ENCODE data around the gene ACTR2. TPM values are rescaled to one million over a fixed set of nuclear protein-coding genes. Genes with fewer than 3 reads are reported as not detected.
"Not testable (repeated sequence)": the region's sequence is repeated elsewhere in the genome, so short reads cannot be mapped to it uniquely, and the experiment has no call there.

The ACTR2 gene
- total RNA-seq = 70.0 TPM

- Histone ChIP-seq H3K36me3 (no peaks in the 10 kb centered on the region), H3K27ac (peak within 1 kb of the TSS; percentile 92), H3K4me1 (peaks cover 50% of the 10 kb centered on the region), H3K4me3 (peak within 1 kb of the TSS; percentile 84 to 97), H3K9me3 (no peaks in the 10 kb centered on the region), H3K27me3 (no peaks in the 10 kb centered on the region)
- DNase-seq (ENCODE audit: extremely low spot score in 2 of 2) = peak; percentile 95 to 96
- intact Hi-C loops (cut with DNase I) = loop anchor here (5.0 kb wide), 1 partner anchor 205 kb away; the partner anchor contains the start of gene SPRED2
- TF ChIP-seq POLR2AphosphoS5 (IDR thresholded peaks at IDR 0.05; ENCODE audit: insufficient read depth in 1 of 2, low read depth in 1 of 2) (peak; percentile 84 to 88), CTCF (IDR thresholded peaks at IDR 0.05) (no peak), POLR2A (IDR thresholded peaks at IDR 0.05) (peak in 1 of 2 donors; percentile 57)
Observed at GRCh38 chr2:65227456-65228262, at the start of gene ACTR2. TSS of gene ACTR2 (plus strand) at chr2:65227831. CDS start at chr2:65227910, 79 bp downstream.

GRCh38 chr2:65182570-65182969, 45.1 kb upstream of the ACTR2 start:
- peaks cover 6% of the 10 kb centered on the region for H3K4me1 ChIP-seq
- no peaks in the 10 kb centered on the region for H3K27me3 ChIP-seq
- no peaks in the 10 kb centered on the region for H3K36me3 ChIP-seq
- H3K27ac ChIP-seq = no peak overlapping the region
- H3K4me3 ChIP-seq = no peak overlapping the region
- intact Hi-C loops (cut with DNase I) = no loop called here
- H3K9me3 ChIP-seq = no peaks in the 10 kb centered on the region
- TF ChIP-seq CTCF (IDR thresholded peaks at IDR 0.05) (no peak), POLR2A (IDR thresholded peaks at IDR 0.05) (no peak), POLR2AphosphoS5 (IDR thresholded peaks at IDR 0.05; ENCODE audit: insufficient read depth in 1 of 2, low read depth in 1 of 2) (no peak)
- no peak for DNase-seq (ENCODE audit: extremely low spot score in 2 of 2)

DNA sequence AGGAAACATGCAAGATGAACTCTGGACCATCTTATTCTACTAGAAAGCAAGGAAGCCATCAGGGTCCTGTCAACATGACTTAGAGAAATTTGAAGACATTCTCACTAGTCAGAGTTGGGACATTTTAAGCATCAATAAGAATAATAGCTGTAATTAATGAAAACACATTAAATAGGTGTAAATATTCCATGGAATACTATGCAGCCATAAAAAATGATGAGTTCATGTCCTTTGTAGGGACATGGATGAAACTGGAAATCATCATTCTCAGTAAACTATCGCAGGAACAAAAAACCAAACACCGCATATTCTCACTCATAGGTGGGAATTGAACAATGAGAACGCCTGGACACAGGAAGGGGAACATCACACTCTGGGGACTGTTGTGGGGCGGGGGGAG, 44.2 kb upstream of the ACTR2 start:
- H3K9me3 ChIP-seq; H3K36me3 ChIP-seq; H3K4me3 ChIP-seq; DNase-seq (ENCODE audit: extremely low spot score in 2 of 2); H3K4me1 ChIP-seq; intact Hi-C loops (cut with DNase I); H3K27ac ChIP-seq; H3K27me3 ChIP-seq: not testable (repeated sequence)

DNA sequence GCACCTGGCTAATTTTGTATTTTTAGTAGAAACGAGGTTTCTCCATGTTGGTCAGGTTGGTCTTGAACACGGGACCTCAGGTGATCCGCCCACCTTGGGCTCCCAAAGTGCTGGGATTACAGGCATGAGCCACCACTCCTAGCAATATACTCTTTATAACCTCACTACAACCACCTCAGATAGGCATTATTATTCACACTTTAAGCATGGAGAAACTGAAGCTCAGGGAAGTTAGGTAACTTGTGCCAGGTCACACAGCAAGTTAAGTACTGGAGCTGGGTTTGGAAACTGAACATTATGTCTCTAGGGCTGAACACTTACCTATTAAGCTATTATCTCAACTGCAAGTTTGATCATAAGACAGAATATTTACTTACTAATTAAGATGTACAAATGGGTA, 42.6 kb upstream of the ACTR2 start:
- H3K4me3 ChIP-seq = no peak overlapping the region
- intact Hi-C loops (cut with DNase I) = no loop called here
- TF ChIP-seq CTCF (IDR thresholded peaks at IDR 0.05) (no peak), POLR2A (IDR thresholded peaks at IDR 0.05) (no peak), POLR2AphosphoS5 (IDR thresholded peaks at IDR 0.05; ENCODE audit: insufficient read depth in 1 of 2, low read depth in 1 of 2) (no peak)
- H3K4me1 ChIP-seq = peaks cover 6% of the 10 kb centered on the region
- no peak for DNase-seq (ENCODE audit: extremely low spot score in 2 of 2)
- no peaks in the 10 kb centered on the region for H3K27me3 ChIP-seq
- no peak overlapping the region for H3K27ac ChIP-seq
- H3K9me3 ChIP-seq = no peaks in the 10 kb centered on the region
- no peaks in the 10 kb centered on the region for H3K36me3 ChIP-seq

- Histone ChIP-seq H3K27me3 (no peaks in the 10 kb centered on the region), H3K4me1 (peaks cover 6% of the 10 kb centered on the region), H3K9me3 (no peaks in the 10 kb centered on the region), H3K27ac (no peak overlapping the region), H3K36me3 (no peaks in the 10 kb centered on the region), H3K4me3 (no peak overlapping the region)
- intact Hi-C loops (cut with DNase I) = no loop called here
- TF ChIP-seq POLR2AphosphoS5 (IDR thresholded peaks at IDR 0.05; ENCODE audit: insufficient read depth in 1 of 2, low read depth in 1 of 2) (no peak), POLR2A (IDR thresholded peaks at IDR 0.05) (no peak), CTCF (IDR thresholded peaks at IDR 0.05) (no peak)
- DNase-seq (ENCODE audit: extremely low spot score in 2 of 2) = no peak
Observed at GRCh38 chr2:65186093-65186868, 41.4 kb upstream of the ACTR2 start.
